HepG2 (cell line): ENCODE results near the gene UBL7. TPM values are rescaled to one million over a fixed set of nuclear protein-coding genes. Genes with fewer than 3 reads are reported as not detected.
A peak's percentile ranks its signal among the peaks of the same experiment; 100 is the strongest.

Source experiments
- ATAC-seq: fragments of 200-7000 bp; cut with Tn5 transposase; 3 replicates; pipeline ENCODE4 v1.9.1; 2020; ENCODE audit warnings: mild to moderate bottlenecking, moderate library complexity
- BruUV-seq: library from RNA; stranded (reverse); fragments of 400-500 nt; replicated peaks from 2 replicates; lab custom pipeline; 2021; lab: Mats Ljungman, UMichigan
- CTCF ChIA-PET: fragments of 300-600 bp; formaldehyde crosslinking; extraction: SDS; loops from one replicate; lab custom pipeline; 2021; ENCODE audit warnings: low total read pairs, inconsistent platforms, low intra/inter-chr PET ratio; lab: Yijun Ruan, JAX
- POLR2A ChIA-PET: fragments of 350-600 bp; sonication (Branson Sonifier 250); formaldehyde crosslinking; loops from one replicate; lab custom pipeline; 2020; ENCODE audit warnings: antibody characterized with exemption, inconsistent platforms; lab: Yijun Ruan, JAX
- DNase-seq: peaks from one replicate; pipeline ENCODE4 v3.0.0-alpha.2; 2015; ENCODE audit warnings: low spot score
- FAIRE-seq: peaks from 3 replicates; lab custom pipeline; 2011; peaks lifted over from hg19 to GRCh38; lab: Jason Lieb, UNC
- H2AFZ ChIP-seq: one replicate; pipeline ENCODE4 v1.6.1; 2011; ENCODE audit warnings: low read length, inconsistent platforms
- H3K27ac ChIP-seq: fragments of 300-600 bp; 3 replicates; pipeline ENCODE4 v1.8.0; 2011; ENCODE audit warnings: mixed run types, mild to moderate bottlenecking, mixed read lengths, low read length, inconsistent platforms; ENCODE audit not compliant: insufficient read depth; ENCODE audit errors: extremely low read length
- H3K27me3 ChIP-seq, 2 experiments: fragments of 200-600 bp in 1 of 2; 2 replicates in 1 of 2; 3 replicates in 1 of 2; pipeline versions ENCODE4 v1.6.0 to v1.8.0; 2011; ENCODE audit warnings: low read length in 2 of 2, mild to moderate bottlenecking in 2 of 2, moderate library complexity in 2 of 2, inconsistent platforms in 1 of 2; ENCODE audit not compliant: insufficient read depth in 2 of 2, control insufficient read depth in 1 of 2
- H3K36me3 ChIP-seq, 2 experiments: fragments of 200-600 bp in 1 of 2; replicated peaks in 1 of 2; 2 replicates in 1 of 2; 3 replicates in 1 of 2; pipeline versions ENCODE4 v1.5.1 to v1.8.0; 2011; ENCODE audit warnings: low read length in 2 of 2, inconsistent platforms in 1 of 2; ENCODE audit not compliant: insufficient read depth in 2 of 2, control insufficient read depth in 1 of 2
- H3K4me1 ChIP-seq: 2 replicates; pipeline ENCODE4 v1.5.1; 2012; ENCODE audit warnings: low read length, inconsistent platforms; ENCODE audit not compliant: insufficient read depth
- H3K4me2 ChIP-seq: 2 replicates; pipeline ENCODE4 v1.6.0; 2011; ENCODE audit warnings: low read depth, low read length, inconsistent platforms
- H3K4me3 ChIP-seq, 3 experiments: fragments of 200-600 bp in 1 of 3; sonication (generic), shearing (Covaris generic) in 1 of 3; replicated peaks in 1 of 3; 2 replicates each; pipeline ENCODE4 v1.5.1; 2011 to 2016; ENCODE audit warnings: low read length in 3 of 3, inconsistent platforms in 2 of 3, low read depth in 2 of 3, mild to moderate bottlenecking in 2 of 3, control low read depth in 1 of 3, mixed read lengths in 1 of 3; ENCODE audit not compliant: insufficient read depth in 1 of 3
- H3K79me2 ChIP-seq: one replicate; pipeline ENCODE4 v1.6.1; 2011; ENCODE audit warnings: low read length, inconsistent platforms; ENCODE audit not compliant: insufficient read depth
- H3K9ac ChIP-seq: 2 replicates; pipeline ENCODE4 v1.6.0; 2011; ENCODE audit warnings: mild to moderate bottlenecking, low read depth, low read length, inconsistent platforms; ENCODE audit not compliant: insufficient read depth
- H3K9me3 ChIP-seq: 2 replicates; pipeline ENCODE4 v1.5.1; 2012; ENCODE audit warnings: mild to moderate bottlenecking, low read length
- H4K20me1 ChIP-seq: 2 replicates; pipeline ENCODE4 v1.6.0; 2011; ENCODE audit warnings: inconsistent platforms, mild to moderate bottlenecking, low read length, moderate library complexity; ENCODE audit not compliant: insufficient read depth
- ARID2 ChIP-seq: sonication (generic); formaldehyde crosslinking; IDR thresholded peaks from 2 replicates; pipeline ENCODE4 v1.8.1; 2022; ENCODE audit warnings: mild to moderate bottlenecking, missing genetic modification reagents, borderline replicate concordance
- KLF12 ChIP-seq: sonication (generic); formaldehyde crosslinking; IDR thresholded peaks from 2 replicates; pipeline ENCODE4 v1.4.0; 2020; ENCODE audit warnings: missing genetic modification reagents, borderline replicate concordance
- RFX1 ChIP-seq: fragments of 450-650 bp; IDR thresholded peaks from 2 replicates; pipeline ENCODE4 v1.6.1; 2017
- ZBTB38 ChIP-seq: sonication (generic); formaldehyde crosslinking; IDR thresholded peaks from 2 replicates; pipeline ENCODE4 v1.5.1; 2020; ENCODE audit warnings: mild to moderate bottlenecking, missing genetic modification reagents
- WGBS: methylation state at CpG from one replicate; pipeline ENCODE4 v1.1.6; 2017; ENCODE audit warnings: low lambda C conversion rate; 5-methylcytosine and 5-hydroxymethylcytosine counted together
- in situ Hi-C: cut with HindIII; loops from 2 replicates; pipeline ENCODE4 v1.10.0; 2017; ENCODE audit warnings: low pct_unique_long_range_greater_than_20kb; ENCODE audit not compliant: extremely low pct_ligation_motif_present
- intact Hi-C: fragments of 100-400 bp; cut with micrococcal nuclease; formaldehyde crosslinking; loops from one replicate; pipeline ENCODE4 v1.10.0; 2022; ENCODE audit not compliant: unreplicated experiment
- polyA plus RNA-seq, 8 experiments: library from polyadenylated mRNA; depleted of rRNA in 3 of 8; stranded (reverse) in 7 of 8; unstranded in 1 of 8; fragments of >200 nt; fragmentation: Illumina TruSeq in 4 of 8; extraction: Trizol in 4 of 8; gene quantifications; 2 replicates each; pipeline versions ENCODE4 v1.2.1 to v1.2.3, GENCODE V29; 2011 to 2016; ENCODE audit warnings: low read depth in 4 of 8, missing spikeins in 1 of 8, mixed read lengths in 1 of 8; ENCODE audit not compliant: insufficient read depth in 1 of 8
- total RNA-seq, 5 experiments: library from RNA; depleted of rRNA; stranded (reverse); fragments of >200 nt; fragmentation: Illumina TruSeq; extraction: Trizol; gene quantifications; 2 replicates each; pipeline ENCODE4 v1.2.3, GENCODE V29; 2016; ENCODE audit warnings: low read depth in 1 of 5
- TF ChIP-seq, protein P1 (sequence below): sonication (generic); formaldehyde crosslinking; IDR thresholded peaks from 2 replicates; pipeline ENCODE4 v1.8.0; 2023; ENCODE audit warnings: mild to moderate bottlenecking, missing genetic modification reagents

The UBL7 gene
- total and polyA plus RNA-seq, 2 of the 13 experiments (the other 11 are each of a cell fraction or from before 2014, with no cell fraction given) = 55.0 to 63.5 TPM

DNA sequence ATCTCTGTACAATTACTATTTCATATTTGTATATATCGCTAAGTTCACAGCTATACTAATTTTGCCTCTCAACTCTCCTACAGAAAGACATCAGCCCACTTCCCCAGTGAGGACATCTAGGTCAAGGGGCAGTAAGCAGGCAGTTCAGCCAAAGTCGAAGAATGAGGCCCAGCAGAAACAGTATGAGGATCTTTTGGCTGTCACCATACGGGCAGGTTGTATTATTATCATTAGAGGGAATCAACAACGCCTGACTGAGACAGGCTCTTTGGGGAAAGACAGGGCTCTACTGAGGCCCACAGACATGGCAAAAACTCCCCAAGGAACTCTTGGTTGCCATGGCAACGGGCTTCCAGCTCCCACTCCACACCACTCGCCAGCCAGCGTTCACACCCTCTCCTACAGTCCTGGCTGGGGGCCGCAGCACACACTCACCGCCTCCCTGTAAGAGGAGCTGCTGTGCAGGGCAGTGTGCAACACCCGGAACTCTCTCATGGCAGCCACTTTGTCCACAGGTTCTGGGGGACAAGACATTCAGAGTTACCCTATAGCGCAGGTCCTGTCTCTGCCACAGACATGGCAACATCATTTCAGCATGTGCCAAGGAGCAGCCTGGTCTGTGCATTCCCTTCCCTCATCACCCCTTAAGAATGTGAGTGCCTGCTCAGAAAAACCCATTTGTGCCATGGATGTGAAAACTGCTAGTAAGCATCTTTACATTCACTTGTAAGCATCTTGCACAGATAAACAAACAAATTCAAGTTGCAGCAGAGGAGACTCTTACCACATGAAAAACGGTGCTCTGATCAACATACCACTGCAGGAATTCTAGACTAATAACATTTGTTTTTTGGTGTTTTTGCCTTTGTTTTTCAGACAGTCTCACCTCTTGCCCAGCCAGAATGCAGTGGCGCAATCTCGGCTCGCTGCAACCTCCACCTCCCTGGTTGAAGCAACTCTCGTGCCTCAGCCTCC lies 8.8 kb downstream of the UBL7 start:
- Histone ChIP-seq H3K4me2 (no peak overlapping the region), H3K9me3 (no peaks in the 10 kb centered on the region), H3K4me3 (no peak overlapping the region), H4K20me1 (no peaks in the 10 kb centered on the region), H3K27ac (no peak overlapping the region), H3K4me1 (peaks cover 21% of the 10 kb centered on the region), H3K36me3 (peaks cover 5 to 71% of the 10 kb centered on the region in 2 experiments), H3K79me2 (no peaks in the 10 kb centered on the region), H3K9ac (no peak overlapping the region), H3K27me3 (no peaks in the 10 kb centered on the region), H2AFZ (no peak overlapping the region)
- DNase-seq (no peak), FAIRE-seq (no peak), ATAC-seq (no peak)
- in situ Hi-C loops (no loop called here), intact Hi-C loops (no loop called here)
- BruUV-seq = no TSS peak
- TF ChIP-seq ZBTB38 = no peak
- TF ChIP-seq RFX1 = peak; percentile 49
- ChIA-PET POLR2A (interaction anchor here (0.7 to 13.6 kb wide), 2 partner anchors 11 to 18 kb away, joined by 3 to 357 read pairs; no protein-coding TSS in a partner anchor), CTCF (no interaction called here)
- WGBS = 97% methylated on average over 14 of the region's 16 CpGs

DNA sequence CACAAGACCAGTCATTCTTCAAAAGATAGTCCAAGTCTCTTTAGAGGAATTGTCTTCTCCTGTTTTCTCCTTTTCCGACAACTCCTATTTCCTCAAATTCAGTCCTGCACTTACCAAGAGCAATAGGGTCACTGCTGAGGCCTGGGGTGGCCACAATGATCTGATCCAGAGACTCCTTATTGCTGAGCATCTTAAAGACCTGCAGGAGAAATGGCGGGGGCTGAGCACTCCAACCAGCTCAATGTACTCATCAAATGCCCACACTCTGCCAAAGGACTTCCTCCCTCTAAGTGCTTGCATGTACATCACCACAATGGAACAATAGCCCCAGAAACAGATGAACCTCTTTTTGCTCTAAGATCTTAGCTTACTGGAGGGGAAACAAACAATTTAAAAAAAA lies 9.6 kb downstream of the UBL7 start:
- DNase-seq (no peak), ATAC-seq (no peak), FAIRE-seq (no peak)
- BruUV-seq = no TSS peak
- intact Hi-C loops = no loop called here
- Histone ChIP-seq H3K4me3 (no peak overlapping the region), H3K9ac (no peak overlapping the region), H3K79me2 (no peaks in the 10 kb centered on the region), H3K27me3 (no peaks in the 10 kb centered on the region), H3K36me3 (peaks cover 7 to 68% of the 10 kb centered on the region in 2 experiments), H3K4me2 (no peak overlapping the region), H3K9me3 (no peaks in the 10 kb centered on the region), H3K4me1 (peaks cover 30% of the 10 kb centered on the region), H4K20me1 (no peaks in the 10 kb centered on the region), H2AFZ (no peak overlapping the region), H3K27ac (no peak overlapping the region)
- in situ Hi-C loops = no loop called here
- TF ChIP-seq KLF12 (CRISPR knock-in tag) (no peak), ARID2 (no peak)
- TF ChIP-seq, protein P1, sequence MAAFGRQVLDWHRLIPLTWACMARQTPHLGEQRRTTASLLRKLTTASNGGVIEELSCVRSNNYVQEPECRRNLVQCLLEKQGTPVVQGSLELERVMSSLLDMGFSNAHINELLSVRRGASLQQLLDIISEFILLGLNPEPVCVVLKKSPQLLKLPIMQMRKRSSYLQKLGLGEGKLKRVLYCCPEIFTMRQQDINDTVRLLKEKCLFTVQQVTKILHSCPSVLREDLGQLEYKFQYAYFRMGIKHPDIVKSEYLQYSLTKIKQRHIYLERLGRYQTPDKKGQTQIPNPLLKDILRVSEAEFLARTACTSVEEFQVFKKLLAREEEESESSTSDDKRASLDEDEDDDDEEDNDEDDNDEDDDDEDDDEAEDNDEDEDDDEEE = no peak
- ChIA-PET POLR2A (interaction anchor here (0.7 to 13.6 kb wide), 3 partner anchors 8 to 17 kb away, joined by 3 to 357 read pairs (median 93); partner anchors contain the start of gene UBL7), CTCF (no interaction called here)
- WGBS = 98% methylated on average over 2 of the region's 2 CpGs
